Hindlimb muscle (tissue), 1 donor: ENCODE data around the gene WAS. TPM values are rescaled to one million over a fixed set of nuclear protein-coding genes. Genes with fewer than 3 reads are reported as not detected.

Experiments
- DNase-seq: peaks from one replicate; pipeline ENCODE4 v3.0.0-alpha.2; 2013
- polyA plus RNA-seq: library from polyadenylated mRNA; unstranded; fragments of 120-200 nt; gene quantifications from one replicate; pipeline ENCODE4 v1.2.1, GENCODE V29; 2013; ENCODE audit not compliant: insufficient read length

WAS gene
- polyA plus RNA-seq, 1 donor = 4.2 TPM

- DNase-seq = no peak
These were observed 30.2 kb downstream of the WAS start for GRCh38 chrX:48713847-48714246.

DNA sequence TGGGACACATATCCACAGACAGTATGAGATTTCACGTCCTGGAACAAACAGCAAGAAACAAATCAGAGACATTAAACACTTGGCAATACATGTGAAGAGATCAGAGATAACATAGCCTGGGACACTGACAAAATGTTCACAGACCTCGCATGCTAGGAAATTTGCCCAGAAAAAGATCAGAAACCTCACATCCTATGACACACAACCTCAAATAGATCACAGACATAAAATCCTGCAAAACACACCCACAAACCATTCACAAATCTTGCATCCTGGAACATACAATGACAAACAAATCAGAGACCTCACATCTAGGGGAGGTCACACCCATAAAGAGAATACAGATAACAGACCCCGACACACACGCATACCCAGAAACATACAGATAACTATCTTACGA is 31.0 kb downstream of the WAS start:
- DNase-seq = no peak

DNA sequence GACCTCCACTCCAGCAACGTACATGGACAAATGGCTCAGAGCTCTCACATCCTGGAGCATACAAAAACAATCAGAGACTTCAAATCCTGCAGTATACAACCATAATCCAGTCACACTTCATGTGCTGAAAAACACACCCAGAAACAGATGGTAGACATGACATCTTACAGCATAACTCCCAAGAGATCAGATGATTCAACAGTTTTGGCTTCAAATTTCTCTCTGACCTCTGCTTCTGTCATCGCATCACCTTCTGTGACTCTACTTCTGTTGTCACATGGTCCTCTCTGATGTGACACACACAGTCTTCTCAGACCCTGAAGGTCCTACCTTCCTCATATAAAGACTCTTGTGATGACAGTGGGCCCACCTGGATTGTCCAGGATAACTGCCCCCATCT is 31.5 kb downstream of the WAS start:
- no peak for DNase-seq

- no peak for DNase-seq
These were observed 32.4 kb downstream of the WAS start for GRCh38 chrX:48715876-48716502.

DNA sequence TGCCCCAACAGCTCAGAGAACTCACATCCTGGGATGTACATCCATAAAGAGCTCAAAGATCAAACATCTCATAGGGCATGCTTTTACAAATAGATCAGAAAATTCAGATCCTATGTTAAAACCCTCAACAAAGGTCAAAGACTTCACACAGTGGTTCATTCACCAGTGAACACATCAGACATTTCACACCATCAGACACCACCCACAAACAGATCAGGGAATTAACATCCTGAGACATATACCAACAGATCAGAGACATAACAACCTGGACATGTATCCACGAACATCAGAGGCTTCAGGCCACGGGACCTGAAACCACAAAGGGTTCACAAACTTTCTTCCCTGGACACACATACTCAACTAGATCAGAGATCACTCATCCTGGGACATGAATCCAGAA is 36.4 kb downstream of the WAS start:
- no peak for DNase-seq

DNA sequence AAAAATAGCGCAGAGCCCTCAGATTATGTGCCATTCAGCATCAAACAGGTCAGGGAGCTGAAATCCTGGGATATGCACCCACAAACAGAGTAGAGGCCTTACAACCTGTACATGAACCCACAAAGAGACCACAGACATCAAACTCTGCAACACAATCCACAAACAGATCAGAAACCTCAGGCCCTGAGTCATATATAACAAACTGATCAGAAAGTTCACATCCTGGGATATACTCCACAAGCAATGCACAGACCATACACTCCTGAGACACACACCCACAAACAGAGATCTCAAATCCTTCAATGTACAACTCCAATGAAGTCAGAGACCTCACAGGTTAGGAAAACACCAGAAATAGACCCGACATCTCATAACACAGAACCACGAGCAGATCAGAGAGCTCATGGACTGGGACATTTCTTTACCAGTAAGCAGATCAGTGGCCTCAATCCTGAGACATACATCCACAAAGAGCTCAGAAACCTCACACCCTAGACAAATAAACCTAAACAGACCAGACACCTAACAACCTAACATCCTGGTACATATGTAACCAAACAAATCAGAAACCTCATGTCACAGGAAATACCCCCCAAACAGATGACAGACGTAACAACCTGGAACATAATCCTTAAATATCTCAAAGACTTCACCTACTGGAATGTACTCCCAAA is 37.1 kb downstream of the WAS start:
- no peak for DNase-seq

- DNase-seq = no peak
These were observed 38.3 kb downstream of the WAS start for GRCh38 chrX:48721916-48722315.

DNA sequence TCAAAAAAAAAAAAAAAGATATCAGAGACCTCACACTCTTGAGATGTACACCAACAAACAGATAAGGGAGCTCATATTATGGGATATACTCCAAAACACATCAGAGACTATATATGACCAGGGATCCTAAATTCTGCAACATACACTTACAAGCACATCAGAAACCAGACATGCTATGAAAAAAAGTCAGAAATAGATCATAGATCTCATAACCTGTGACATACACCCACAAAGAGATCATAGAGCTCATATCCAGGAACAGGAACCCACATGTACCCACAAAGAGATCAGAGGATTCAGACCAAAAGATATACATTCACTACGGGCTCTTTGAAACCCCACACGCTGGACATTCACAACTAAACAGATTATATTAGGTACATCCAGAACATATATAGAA is 43.0 kb downstream of the WAS start:
- DNase-seq = no peak

- DNase-seq = no peak
These were observed 45.1 kb downstream of the WAS start for GRCh38 chrX:48728653-48729052.

DNA sequence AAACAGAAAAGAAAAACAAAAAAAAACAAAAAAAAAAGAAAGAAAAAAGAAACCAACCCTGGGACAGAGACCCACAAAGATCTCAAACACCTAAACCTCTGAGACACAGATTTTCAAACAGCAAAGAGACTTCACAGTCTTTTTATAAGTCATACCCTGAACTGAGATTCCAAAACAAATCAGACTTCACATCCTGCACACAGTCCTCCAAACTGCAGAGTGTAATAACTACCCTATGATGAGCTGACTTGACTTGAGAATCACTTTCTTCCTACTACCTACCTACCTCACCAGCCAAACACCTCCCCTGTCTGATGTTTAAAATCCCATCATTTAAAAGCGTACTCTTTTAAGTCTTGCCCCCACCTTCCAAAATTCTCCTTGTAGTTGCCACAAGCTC is 52.7 kb downstream of the WAS start:
- DNase-seq = no peak

GRCh38 chrX:48736878-48737212 is 53.2 kb downstream of the WAS start:
- DNase-seq = no peak

- peak; percentile 92 for DNase-seq
These were observed 53.8 kb downstream of the WAS start for GRCh38 chrX:48737213-48737938.

DNA sequence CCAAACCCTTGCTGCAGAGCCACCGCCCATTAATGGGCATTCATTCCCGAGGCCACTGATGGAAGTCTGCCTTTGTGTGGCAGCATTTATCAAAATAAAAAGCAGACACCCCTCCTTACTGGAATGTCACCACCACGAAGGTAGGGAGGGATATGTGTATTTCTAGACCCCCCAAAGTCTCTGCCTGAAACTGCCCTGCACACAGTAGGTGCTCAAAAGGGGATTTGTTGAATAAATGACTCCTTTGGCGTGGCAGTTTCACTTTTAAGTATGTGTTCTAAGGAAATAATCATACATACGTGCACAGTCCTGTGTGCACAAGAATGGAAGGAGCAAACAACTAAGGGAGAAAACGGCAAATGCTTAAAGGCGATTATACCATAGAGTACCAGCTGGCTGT is 54.3 kb downstream of the WAS start:
- no peak for DNase-seq

Other genes with a start within 250 kb of the WAS start
- 6.7 TPM for gene SLC38A5, start 213.5 kb upstream of the WAS start, polyA plus RNA-seq
- gene FTSJ1, start 207.6 kb upstream of the WAS start, polyA plus RNA-seq = 26.3 TPM
- gene PORCN, start 174.8 kb upstream of the WAS start, polyA plus RNA-seq = 3.1 TPM
- 20.0 TPM for gene EBP, start 162.0 kb upstream of the WAS start, polyA plus RNA-seq
- 8.1 TPM for gene TBC1D25, start 144.1 kb upstream of the WAS start, polyA plus RNA-seq
- gene RBM3, start 109.3 kb upstream of the WAS start, polyA plus RNA-seq = 300 TPM
- 108 TPM for gene WDR13, start 86.3 kb upstream of the WAS start, polyA plus RNA-seq
- gene SUV39H1, start 12.9 kb downstream of the WAS start, polyA plus RNA-seq = 4.6 TPM
- not detected for gene GLOD5, start 77.9 kb downstream of the WAS start, polyA plus RNA-seq
- gene GATA1, start 102.8 kb downstream of the WAS start, polyA plus RNA-seq = 0.72 TPM
- 101 TPM for gene HDAC6, start 118.3 kb downstream of the WAS start, polyA plus RNA-seq
- not detected for gene ERAS, start 142.7 kb downstream of the WAS start, polyA plus RNA-seq
- gene PCSK1N, start 151.8 kb downstream of the WAS start, polyA plus RNA-seq = not detected
- 38.2 TPM for gene TIMM17B, start 214.0 kb downstream of the WAS start, polyA plus RNA-seq
- 69.1 TPM for gene PQBP1, start 214.1 kb downstream of the WAS start, polyA plus RNA-seq
- gene SLC35A2, start 227.8 kb downstream of the WAS start, polyA plus RNA-seq = 16.4 TPM
- gene PIM2, start 235.2 kb downstream of the WAS start, polyA plus RNA-seq = 2.1 TPM